WERI-Rb-1 (cell line): ENCODE measurements around the gene IL11RA.

Experiments used
- DNase-seq: peaks from one replicate; pipeline ENCODE4 v3.0.0-alpha.2; 2020
- H3K27ac ChIP-seq: fragments of 250-450 bp; sonication (Bioruptor Pico); 2 replicates; pipeline ENCODE4 v1.5.1; 2020; ENCODE audit warnings: mild to moderate bottlenecking, moderate library complexity
- H3K27me3 ChIP-seq: fragments of 250-450 bp; sonication (Bioruptor Pico); 2 replicates; pipeline ENCODE4 v1.5.1; 2021; ENCODE audit warnings: mild to moderate bottlenecking, low read depth, moderate library complexity; ENCODE audit not compliant: insufficient read depth, severe bottlenecking
- H3K36me3 ChIP-seq: fragments of 250-450 bp; sonication (Bioruptor Pico); 2 replicates; pipeline ENCODE4 v1.5.1; 2020; ENCODE audit warnings: mild to moderate bottlenecking, moderate library complexity
- H3K4me3 ChIP-seq: 2 replicates; pipeline ENCODE4 v1.5.1; 2011; ENCODE audit warnings: low read depth, mild to moderate bottlenecking, control low read depth, low read length
- H3K9me3 ChIP-seq: fragments of 250-450 bp; sonication (Bioruptor Pico); 2 replicates; pipeline ENCODE4 v1.5.1; 2021; ENCODE audit warnings: mild to moderate bottlenecking, moderate library complexity; ENCODE audit not compliant: severe bottlenecking
- CTCF ChIP-seq: IDR thresholded peaks from 2 replicates; pipeline ENCODE4 v1.5.1; 2011; ENCODE audit warnings: low read depth, mild to moderate bottlenecking, control low read depth, inconsistent platforms, low read length

IL11RA gene

GRCh38 chr9:34627716-34628655, 24.0 kb upstream of the IL11RA start:
- H3K27me3 ChIP-seq: peaks cover 21% of the 10 kb centered on the region
- H3K4me3 ChIP-seq: peak overlapping the region; percentile 15
- TF ChIP-seq CTCF: no peak

GRCh38 chr9:34628656-34629490, 23.1 kb upstream of the IL11RA start, which contains the start of gene ARID3C:
TSS of gene ARID3C (minus strand) at chr9:34629066. CDS start at chr9:34628014, 1,052 bp downstream.
- Histone ChIP-seq H3K27me3 (peaks cover 21% of the 10 kb centered on the region), H3K27ac (no peak within 1 kb of the TSS), H3K9me3 (no peaks in the 10 kb centered on the region), H3K36me3 (no peaks in the 10 kb centered on the region), H3K4me3 (peak within 1 kb of the TSS; percentile 34)
- no peak for TF ChIP-seq CTCF
- DNase-seq: peak; percentile 31

More at GRCh38 chr9:34627716-34628655, 24.0 kb upstream of the IL11RA start:
- Histone ChIP-seq H3K36me3 (no peaks in the 10 kb centered on the region), H3K27ac (no peak overlapping the region), H3K9me3 (no peaks in the 10 kb centered on the region)
- DNase-seq: no peak

- H3K4me3 ChIP-seq: no peak overlapping the region
- H3K36me3 ChIP-seq: no peaks in the 10 kb centered on the region
- peaks cover 21% of the 10 kb centered on the region for H3K27me3 ChIP-seq
- no peak overlapping the region for H3K27ac ChIP-seq
- TF ChIP-seq CTCF: no peak
- DNase-seq: no peak
- H3K9me3 ChIP-seq: no peaks in the 10 kb centered on the region
Measured at GRCh38 chr9:34629491-34629808, 22.5 kb upstream of the IL11RA start.

GRCh38 chr9:34630402-34631154, 21.4 kb upstream of the IL11RA start:
- Histone ChIP-seq H3K36me3 (peaks cover 5% of the 10 kb centered on the region), H3K9me3 (no peaks in the 10 kb centered on the region), H3K27ac (no peak overlapping the region), H3K4me3 (no peak overlapping the region), H3K27me3 (peaks cover 21% of the 10 kb centered on the region)
- TF ChIP-seq CTCF: no peak
- no peak for DNase-seq

GRCh38 chr9:34633166-34633565, 18.8 kb upstream of the IL11RA start:
- H3K36me3 ChIP-seq: peaks cover 10% of the 10 kb centered on the region
- no peak for TF ChIP-seq CTCF
- H3K4me3 ChIP-seq: no peak overlapping the region
- peak overlapping the region; percentile 35 for H3K27ac ChIP-seq
- peak; percentile 83 for DNase-seq
- H3K9me3 ChIP-seq: no peaks in the 10 kb centered on the region
- peaks cover 15% of the 10 kb centered on the region for H3K27me3 ChIP-seq
